ENCODE data around the gene ALOX15B.

The ALOX15B gene

DNA sequence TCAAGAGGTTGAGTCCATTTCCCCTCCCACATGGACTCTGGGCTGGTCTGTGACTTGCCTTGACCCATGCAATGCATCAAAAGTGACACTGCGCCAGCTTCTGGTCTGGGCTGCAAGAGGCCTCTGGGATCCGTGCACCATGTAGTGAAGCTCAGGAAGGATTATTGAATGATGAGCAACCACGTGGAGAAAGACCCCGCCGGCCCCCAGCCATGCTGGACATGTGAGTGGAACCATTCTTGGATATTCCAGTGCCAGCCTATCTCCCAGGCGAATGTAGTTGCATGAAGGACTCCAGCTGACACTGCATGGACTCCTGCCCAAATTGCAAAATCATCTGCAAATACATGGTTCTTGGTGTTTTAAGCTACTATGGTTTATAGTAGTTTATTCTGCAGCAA, 7.6 kb upstream of the ALOX15B start:
- Histone ChIP-seq H3K79me2 (ENCODE audit: low read length) (no peaks in the 10 kb centered on the region), H3K4me2 (ENCODE audit: low read length) (no peak overlapping the region), H3K27me3 (ENCODE audit: low read depth, low read length) (peaks cover 8% of the 10 kb centered on the region; the same call in 1 of the 2 replicates), H3K4me3 (ENCODE audit: low read length) (no peak overlapping the region), H3K9me3 (ENCODE audit: insufficient read depth, low read length) (no peaks in the 10 kb centered on the region), H4K20me1 (ENCODE audit: insufficient read depth, low read length) (no peaks in the 10 kb centered on the region), H2AFZ (ENCODE audit: low read depth, low read length) (no peak overlapping the region), H3K36me3 (replicated peaks; ENCODE audit: low read depth, low read length) (no peaks in the 10 kb centered on the region), H3K27ac (ENCODE audit: low read length) (no peak overlapping the region), H3K9ac (ENCODE audit: low read length) (no peak overlapping the region), H3K4me1 (ENCODE audit: low read length) (no peaks in the 10 kb centered on the region)
- TF ChIP-seq, protein P1, sequence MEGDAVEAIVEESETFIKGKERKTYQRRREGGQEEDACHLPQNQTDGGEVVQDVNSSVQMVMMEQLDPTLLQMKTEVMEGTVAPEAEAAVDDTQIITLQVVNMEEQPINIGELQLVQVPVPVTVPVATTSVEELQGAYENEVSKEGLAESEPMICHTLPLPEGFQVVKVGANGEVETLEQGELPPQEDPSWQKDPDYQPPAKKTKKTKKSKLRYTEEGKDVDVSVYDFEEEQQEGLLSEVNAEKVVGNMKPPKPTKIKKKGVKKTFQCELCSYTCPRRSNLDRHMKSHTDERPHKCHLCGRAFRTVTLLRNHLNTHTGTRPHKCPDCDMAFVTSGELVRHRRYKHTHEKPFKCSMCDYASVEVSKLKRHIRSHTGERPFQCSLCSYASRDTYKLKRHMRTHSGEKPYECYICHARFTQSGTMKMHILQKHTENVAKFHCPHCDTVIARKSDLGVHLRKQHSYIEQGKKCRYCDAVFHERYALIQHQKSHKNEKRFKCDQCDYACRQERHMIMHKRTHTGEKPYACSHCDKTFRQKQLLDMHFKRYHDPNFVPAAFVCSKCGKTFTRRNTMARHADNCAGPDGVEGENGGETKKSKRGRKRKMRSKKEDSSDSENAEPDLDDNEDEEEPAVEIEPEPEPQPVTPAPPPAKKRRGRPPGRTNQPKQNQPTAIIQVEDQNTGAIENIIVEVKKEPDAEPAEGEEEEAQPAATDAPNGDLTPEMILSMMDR (IDR thresholded peaks at IDR 0.05; ENCODE audit: low read depth, low read length): no peak
- no peak for TF ChIP-seq EZH2phosphoT487 (IDR thresholded peaks at IDR 0.05; ENCODE audit: low read depth)

DNA sequence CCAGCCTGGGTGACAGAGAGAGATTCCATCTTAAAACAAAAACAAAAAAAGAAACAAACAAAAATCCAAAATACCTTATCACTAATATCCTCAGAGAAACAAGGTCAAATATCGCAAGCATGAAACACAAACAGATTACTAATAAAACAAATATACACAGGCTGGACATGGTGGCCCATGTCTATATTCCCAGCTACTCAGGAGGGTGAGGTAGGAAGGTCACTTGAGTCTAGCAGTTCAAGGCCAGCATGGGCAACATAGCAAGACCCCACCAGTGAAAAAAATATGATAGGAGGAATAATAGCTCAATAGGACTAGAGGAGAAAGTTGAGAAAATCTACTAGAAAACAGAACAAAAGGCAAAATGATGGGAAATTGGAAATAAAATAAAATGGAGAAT, 6.9 kb upstream of the ALOX15B start:
- Histone ChIP-seq H2AFZ (ENCODE audit: low read depth, low read length) (no peak overlapping the region), H3K4me1 (ENCODE audit: low read length) (no peaks in the 10 kb centered on the region)

DNA sequence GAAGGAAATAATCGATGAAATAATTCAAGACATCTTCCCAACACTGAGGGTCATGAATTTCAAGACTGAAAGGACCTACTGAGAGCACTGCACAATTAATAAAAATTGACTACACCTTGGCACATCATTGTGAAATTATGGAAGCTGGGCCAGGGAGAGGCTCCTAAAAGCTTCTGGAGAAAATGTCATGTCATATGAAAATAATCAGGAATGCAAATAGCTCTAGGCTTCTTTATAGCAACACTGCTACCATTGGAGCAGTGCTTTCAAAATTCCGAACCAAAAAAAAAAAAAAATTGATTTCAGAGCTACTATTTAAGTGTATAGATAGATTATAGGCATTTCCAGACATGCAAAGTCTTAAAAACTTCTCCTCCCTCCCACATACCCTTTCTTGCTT, 6.4 kb upstream of the ALOX15B start:
- H3K9me3 ChIP-seq (ENCODE audit: insufficient read depth, low read length): no peaks in the 10 kb centered on the region
- no peak overlapping the region for H2AFZ ChIP-seq (ENCODE audit: low read depth, low read length)
- no peak overlapping the region for H3K9ac ChIP-seq (ENCODE audit: low read length)
- no peak overlapping the region for H3K4me3 ChIP-seq (ENCODE audit: low read length)
- H3K27ac ChIP-seq (ENCODE audit: low read length): no peak overlapping the region
- TF ChIP-seq, protein P1 (IDR thresholded peaks at IDR 0.05; ENCODE audit: low read depth, low read length): no peak
- TF ChIP-seq EZH2phosphoT487 (IDR thresholded peaks at IDR 0.05; ENCODE audit: low read depth): no peak
- no peaks in the 10 kb centered on the region for H3K4me1 ChIP-seq (ENCODE audit: low read length)
- no peaks in the 10 kb centered on the region for H3K36me3 ChIP-seq (replicated peaks; ENCODE audit: low read depth, low read length)
- no peak overlapping the region for H3K4me2 ChIP-seq (ENCODE audit: low read length)
- peaks cover 5% of the 10 kb centered on the region; the same call in 1 of the 2 replicates for H3K27me3 ChIP-seq (ENCODE audit: low read depth, low read length)
- no peaks in the 10 kb centered on the region for H3K79me2 ChIP-seq (ENCODE audit: low read length)
- H4K20me1 ChIP-seq (ENCODE audit: insufficient read depth, low read length): no peaks in the 10 kb centered on the region

More for the DNA sequence above, 6.9 kb upstream of the ALOX15B start:
- TF ChIP-seq, protein P1 (IDR thresholded peaks at IDR 0.05; ENCODE audit: low read depth, low read length): no peak
- Histone ChIP-seq H3K9me3 (ENCODE audit: insufficient read depth, low read length) (no peaks in the 10 kb centered on the region), H3K79me2 (ENCODE audit: low read length) (no peaks in the 10 kb centered on the region), H3K4me3 (ENCODE audit: low read length) (no peak overlapping the region), H3K27ac (ENCODE audit: low read length) (no peak overlapping the region), H3K36me3 (replicated peaks; ENCODE audit: low read depth, low read length) (no peaks in the 10 kb centered on the region), H3K27me3 (ENCODE audit: low read depth, low read length) (peaks cover 8% of the 10 kb centered on the region; the same call in 1 of the 2 replicates), H3K4me2 (ENCODE audit: low read length) (no peak overlapping the region), H3K9ac (ENCODE audit: low read length) (no peak overlapping the region), H4K20me1 (ENCODE audit: insufficient read depth, low read length) (no peaks in the 10 kb centered on the region)

DNA sequence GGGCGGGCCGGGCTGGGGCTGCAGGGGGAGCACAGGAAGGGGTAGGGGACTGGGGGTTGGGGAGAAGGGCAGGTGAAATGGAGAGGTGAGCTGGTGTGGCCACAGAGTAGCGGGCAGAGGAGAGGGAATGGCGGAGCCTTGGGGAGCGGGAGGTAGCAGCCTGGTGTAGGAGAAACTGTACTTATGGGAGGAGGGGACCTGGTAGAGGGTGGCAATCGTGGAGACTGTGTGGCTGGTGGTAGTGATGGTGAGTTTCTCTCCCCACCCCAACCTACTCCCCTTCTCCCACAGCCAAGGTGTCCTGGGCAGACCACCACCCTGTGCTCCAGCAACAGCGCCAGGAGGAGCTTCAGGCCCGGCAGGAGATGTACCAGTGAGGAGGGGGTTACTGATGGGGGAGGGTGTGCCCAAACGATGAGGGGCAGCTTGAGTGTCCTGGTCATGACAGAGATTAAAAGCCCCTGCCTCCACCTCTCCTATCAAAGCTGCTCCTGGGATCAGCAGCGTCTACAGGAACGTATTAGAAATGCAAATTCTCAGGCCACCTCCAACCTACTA, 831 bp downstream of the ALOX15B start:
- Histone ChIP-seq H3K4me2 (ENCODE audit: low read length) (no peak overlapping the region), H4K20me1 (ENCODE audit: insufficient read depth, low read length) (no peaks in the 10 kb centered on the region), H3K27ac (ENCODE audit: low read length) (no peak overlapping the region), H3K4me3 (ENCODE audit: low read length) (no peak overlapping the region), H3K9ac (ENCODE audit: low read length) (no peak overlapping the region), H3K4me1 (ENCODE audit: low read length) (no peaks in the 10 kb centered on the region), H3K9me3 (ENCODE audit: insufficient read depth, low read length) (no peaks in the 10 kb centered on the region), H3K27me3 (ENCODE audit: low read depth, low read length) (no peaks in the 10 kb centered on the region), H2AFZ (ENCODE audit: low read depth, low read length) (no peak overlapping the region), H3K79me2 (ENCODE audit: low read length) (no peaks in the 10 kb centered on the region), H3K36me3 (replicated peaks; ENCODE audit: low read depth, low read length) (no peaks in the 10 kb centered on the region)
- TF ChIP-seq, protein P1 (IDR thresholded peaks at IDR 0.05; ENCODE audit: low read depth, low read length): no peak
- TF ChIP-seq EZH2phosphoT487 (IDR thresholded peaks at IDR 0.05; ENCODE audit: low read depth): no peak
